H9 (cell line): ENCODE data around the gene DOLPP1. TPM values are rescaled to one million over a fixed set of nuclear protein-coding genes. Genes with fewer than 3 reads are reported as not detected.

Source experiments
- DNase-seq: peaks from one replicate; pipeline ENCODE4 v3.0.0-alpha.2; 2017
- H2AFZ ChIP-seq: one replicate; pipeline ENCODE4 v1.6.1; 2013; ENCODE audit warnings: mild to moderate bottlenecking, low read length, control low read depth, moderate library complexity
- H2AK5ac ChIP-seq: 2 replicates; pipeline ENCODE4 v1.6.1; 2013; ENCODE audit warnings: low read length, control low read depth, mixed read lengths; ENCODE audit not compliant: insufficient read length
- H2BK120ac ChIP-seq: one replicate; pipeline ENCODE4 v1.6.1; 2013; ENCODE audit warnings: low read depth, mild to moderate bottlenecking, low read length, control low read depth, inconsistent platforms; ENCODE audit not compliant: poor library complexity, severe bottlenecking
- H2BK12ac ChIP-seq: 2 replicates; pipeline ENCODE4 v1.6.1; 2013; ENCODE audit warnings: low read length, control low read depth, mixed read lengths, low read depth; ENCODE audit not compliant: insufficient read length
- H2BK15ac ChIP-seq: 2 replicates; pipeline ENCODE4 v1.6.1; 2013; ENCODE audit warnings: low read depth, low read length, control low read depth
- H2BK20ac ChIP-seq: one replicate; pipeline ENCODE4 v1.6.1; 2013; ENCODE audit warnings: low read depth, mild to moderate bottlenecking, low read length, control low read depth, inconsistent platforms; ENCODE audit not compliant: poor library complexity, severe bottlenecking
- H2BK5ac ChIP-seq: 2 replicates; pipeline ENCODE4 v1.6.1; 2013; ENCODE audit warnings: low read length, control low read depth, mixed read lengths; ENCODE audit not compliant: insufficient read length
- H3K14ac ChIP-seq: 2 replicates; pipeline ENCODE4 v1.6.1; 2013; ENCODE audit warnings: low read length, control low read depth; ENCODE audit not compliant: insufficient read depth
- H3K18ac ChIP-seq: 2 replicates; pipeline ENCODE4 v1.6.1; 2013; ENCODE audit warnings: low read depth, mild to moderate bottlenecking, mixed read lengths, low read length, control low read depth; ENCODE audit not compliant: insufficient read length
- H3K23ac ChIP-seq: 2 replicates; pipeline ENCODE4 v1.6.1; 2013; ENCODE audit warnings: low read length, control low read depth, mixed read lengths, low read depth; ENCODE audit not compliant: insufficient read length
- H3K23me2 ChIP-seq: 2 replicates; pipeline ENCODE4 v1.6.1; 2013; ENCODE audit warnings: low read depth, mild to moderate bottlenecking, mixed read lengths, low read length, control low read depth; ENCODE audit not compliant: insufficient read length, poor library complexity, severe bottlenecking
- H3K27ac ChIP-seq: 2 replicates; pipeline ENCODE4 v1.5.1; 2013; ENCODE audit warnings: low read length, control low read depth, mixed read lengths, low read depth; ENCODE audit not compliant: insufficient read length
- H3K27me3 ChIP-seq: 2 replicates; pipeline ENCODE4 v1.6.1; 2013; ENCODE audit warnings: low read length, control low read depth, inconsistent platforms; ENCODE audit not compliant: insufficient read depth
- H3K4ac ChIP-seq: 2 replicates; pipeline ENCODE4 v1.6.1; 2013; ENCODE audit warnings: low read depth, mild to moderate bottlenecking, control low read depth, inconsistent platforms, low read length, moderate library complexity
- H3K4me1 ChIP-seq: 2 replicates; pipeline ENCODE4 v1.6.1; 2013; ENCODE audit warnings: low read length, control low read depth, inconsistent platforms; ENCODE audit not compliant: insufficient read depth
- H3K4me2 ChIP-seq: 2 replicates; pipeline ENCODE4 v1.6.1; 2013; ENCODE audit warnings: low read length, control low read depth, mixed read lengths; ENCODE audit not compliant: insufficient read length, insufficient read depth
- H3K56ac ChIP-seq: 2 replicates; pipeline ENCODE4 v1.6.1; 2013; ENCODE audit warnings: low read depth, mild to moderate bottlenecking, mixed read lengths, low read length, control low read depth; ENCODE audit not compliant: insufficient read length
- H3K79me1 ChIP-seq: 2 replicates; pipeline ENCODE4 v1.6.1; 2013; ENCODE audit warnings: low read depth, mild to moderate bottlenecking, moderate library complexity, low read length, control low read depth, inconsistent platforms; ENCODE audit not compliant: insufficient read depth, poor library complexity, severe bottlenecking
- H3K79me2 ChIP-seq: 2 replicates; pipeline ENCODE4 v1.6.1; 2013; ENCODE audit warnings: low read length, control low read depth, inconsistent platforms; ENCODE audit not compliant: insufficient read depth
- H3K9ac ChIP-seq: 2 replicates; pipeline ENCODE4 v1.6.1; 2013; ENCODE audit warnings: low read length, control low read depth, mixed read lengths; ENCODE audit not compliant: insufficient read length; ENCODE audit errors: extremely low read depth
- H3K9me3 ChIP-seq: one replicate; pipeline ENCODE4 v1.6.1; 2013; ENCODE audit warnings: low read depth, low read length, inconsistent platforms; ENCODE audit not compliant: control insufficient read depth
- H3T11ph ChIP-seq: one replicate; pipeline ENCODE4 v1.6.1; 2013; ENCODE audit warnings: mild to moderate bottlenecking, low read length, control low read depth, inconsistent platforms
- H4K20me1 ChIP-seq: one replicate; pipeline ENCODE4 v1.6.1; 2013; ENCODE audit not compliant: control insufficient read depth, insufficient read length, insufficient read depth
- H4K5ac ChIP-seq: 2 replicates; pipeline ENCODE4 v1.6.1; 2013; ENCODE audit warnings: low read depth, mild to moderate bottlenecking, mixed read lengths, low read length, control low read depth; ENCODE audit not compliant: insufficient read length
- H4K8ac ChIP-seq: replicated peaks from 2 replicates; pipeline ENCODE4 v1.6.1; 2013; ENCODE audit warnings: low read length, control low read depth, mixed read lengths, low read depth; ENCODE audit not compliant: insufficient read length
- H4K91ac ChIP-seq: 2 replicates; pipeline ENCODE4 v1.6.1; 2013; ENCODE audit warnings: low read depth, mild to moderate bottlenecking, moderate library complexity, mixed read lengths, low read length, control low read depth; ENCODE audit not compliant: insufficient read length
- H3K27ac Mint-ChIP-seq, 3 experiments: 2 replicates in 2 of 3; 3 replicates in 1 of 3; pipeline ENCODE4 v1.8.0; 2020 to 2021; ENCODE audit warnings: mixed read lengths in 3 of 3, mild to moderate bottlenecking in 1 of 3, moderate library complexity in 1 of 3
- H3K27me3 Mint-ChIP-seq: 2 replicates; pipeline ENCODE4 v1.8.0; 2021; ENCODE audit warnings: low read depth, mild to moderate bottlenecking, moderate library complexity, mixed read lengths
- H3K36me3 Mint-ChIP-seq, 3 experiments: 2 replicates in 2 of 3; 3 replicates in 1 of 3; pipeline ENCODE4 v1.8.0; 2020 to 2021; ENCODE audit warnings: low read depth in 3 of 3, mixed read lengths in 3 of 3; ENCODE audit not compliant: insufficient read depth in 1 of 3
- H3K4me1 Mint-ChIP-seq, 2 experiments: 2 replicates each; pipeline ENCODE4 v1.8.0; 2020; ENCODE audit warnings: mixed read lengths in 2 of 2
- H3K4me3 Mint-ChIP-seq, 2 experiments: 2 replicates in 1 of 2; 3 replicates in 1 of 2; pipeline ENCODE4 v1.8.0; 2020 to 2021; ENCODE audit warnings: mild to moderate bottlenecking in 2 of 2, mixed read lengths in 2 of 2, moderate library complexity in 1 of 2
- H3K9me3 Mint-ChIP-seq, 2 experiments: 2 replicates in 1 of 2; 3 replicates in 1 of 2; pipeline ENCODE4 v1.8.0; 2020; ENCODE audit warnings: mild to moderate bottlenecking in 2 of 2, mixed read lengths in 2 of 2, moderate library complexity in 1 of 2
- CTCF ChIP-seq: fragments of 200-600 bp; sonication (generic); conservative IDR thresholded peaks from 3 replicates; pipeline ENCODE4 v1.8.0; 2021; ENCODE audit warnings: antibody characterized with exemption, mild to moderate bottlenecking
- WGBS: extraction: QIAGEN DNeasy Blood & Tissue Kit; methylation state at CpG from one replicate; pipeline ENCODE4 v1.1.7; 2013; ENCODE audit warnings: missing lambda C conversion rate, low lambda C conversion rate, mixed read lengths; ENCODE audit not compliant: insufficient read length; ENCODE audit errors: extremely low coverage; 5-methylcytosine and 5-hydroxymethylcytosine counted together
- total RNA-seq: library from RNA; stranded (reverse); gene quantifications from 2 replicates; pipeline ENCODE4 v1.2.1, GENCODE V29; 2021

The DOLPP1 gene
- total RNA-seq, 1 experiment from 2014 or later, result 42.6 TPM

- H3K4me1 Mint-ChIP-seq, result peaks cover 12 to 30% of the 10 kb centered on the region in 2 experiments
- Histone ChIP-seq H3K14ac (no peak overlapping the region), H3K27me3 (no peaks in the 10 kb centered on the region), H3T11ph (no peak overlapping the region), H2AK5ac (no peak overlapping the region), H3K9me3 (no peaks in the 10 kb centered on the region), H3K79me2 (no peaks in the 10 kb centered on the region), H2BK15ac (no peak overlapping the region), H3K23me2 (peaks cover 9% of the 10 kb centered on the region), H3K9ac (no peak overlapping the region), H3K56ac (no peak overlapping the region), H3K4me1 (no peaks in the 10 kb centered on the region), H2BK12ac (no peak overlapping the region), H4K5ac (no peak overlapping the region), H3K4me2 (no peak overlapping the region), H4K20me1 (no peaks in the 10 kb centered on the region), H2BK120ac (no peak overlapping the region), H3K79me1 (no peaks in the 10 kb centered on the region), H4K91ac (no peak overlapping the region), H2AFZ (no peak overlapping the region), H3K18ac (no peak overlapping the region), H4K8ac (no peak overlapping the region), H2BK20ac (no peak overlapping the region), H3K4ac (no peak overlapping the region), H3K27ac (no peak overlapping the region), H2BK5ac (no peak overlapping the region), H3K23ac (no peak overlapping the region)
- WGBS, result no CpG with 5 or more reads among the region's 12 CpGs
- DNase-seq, result no peak
- no peaks in the 10 kb centered on the region for H3K36me3 Mint-ChIP-seq
- TF ChIP-seq CTCF, result no peak
- H3K27me3 Mint-ChIP-seq, result no peaks in the 10 kb centered on the region
- H3K9me3 Mint-ChIP-seq, result no peaks in the 10 kb centered on the region
- H3K4me3 Mint-ChIP-seq, result no peak overlapping the region
- H3K27ac Mint-ChIP-seq, result peak overlapping the region in 1 of 3 experiments; percentile 65; a peak in 1 of 7 replicates
Measured at GRCh38 chr9:129032541-129033159, 48.3 kb upstream of the DOLPP1 start.
